ENCODE measurements around the gene SDCCAG8. TPM values are rescaled to one million over a fixed set of nuclear protein-coding genes. Genes with fewer than 3 reads are reported as not detected.
A peak's percentile ranks its signal among the peaks of the same experiment; 100 is the strongest.

SDCCAG8 gene
- total and polyA plus RNA-seq, 8 donors: 24.3 to 37.1 (median 30.0) TPM

DNA sequence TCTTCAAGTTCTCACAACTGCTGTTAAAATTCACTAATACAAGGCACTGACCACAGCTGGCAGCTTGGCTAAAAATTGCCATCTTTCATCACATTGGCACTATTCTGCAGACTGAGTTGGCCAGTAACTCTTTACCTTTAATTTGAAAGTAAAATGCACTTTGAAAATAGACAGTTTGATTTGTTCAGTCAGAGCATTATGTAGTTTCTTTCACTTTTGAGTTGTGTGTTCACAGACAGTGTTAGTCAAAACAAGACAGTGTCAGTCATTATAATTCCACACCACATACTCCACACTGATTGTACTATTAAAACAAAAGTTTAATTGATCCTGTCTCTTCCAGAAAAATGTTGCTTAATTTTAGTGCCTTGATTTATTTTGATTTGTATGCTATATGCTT is 160.7 kb downstream of the SDCCAG8 start:
- no peak overlapping the region for H3K27ac ChIP-seq
- no peaks in the 10 kb centered on the region for H3K27me3 ChIP-seq
- FAIRE-seq (no peak), ATAC-seq (no peak), DNase-seq (no peak)
- TF ChIP-seq, protein P1, sequence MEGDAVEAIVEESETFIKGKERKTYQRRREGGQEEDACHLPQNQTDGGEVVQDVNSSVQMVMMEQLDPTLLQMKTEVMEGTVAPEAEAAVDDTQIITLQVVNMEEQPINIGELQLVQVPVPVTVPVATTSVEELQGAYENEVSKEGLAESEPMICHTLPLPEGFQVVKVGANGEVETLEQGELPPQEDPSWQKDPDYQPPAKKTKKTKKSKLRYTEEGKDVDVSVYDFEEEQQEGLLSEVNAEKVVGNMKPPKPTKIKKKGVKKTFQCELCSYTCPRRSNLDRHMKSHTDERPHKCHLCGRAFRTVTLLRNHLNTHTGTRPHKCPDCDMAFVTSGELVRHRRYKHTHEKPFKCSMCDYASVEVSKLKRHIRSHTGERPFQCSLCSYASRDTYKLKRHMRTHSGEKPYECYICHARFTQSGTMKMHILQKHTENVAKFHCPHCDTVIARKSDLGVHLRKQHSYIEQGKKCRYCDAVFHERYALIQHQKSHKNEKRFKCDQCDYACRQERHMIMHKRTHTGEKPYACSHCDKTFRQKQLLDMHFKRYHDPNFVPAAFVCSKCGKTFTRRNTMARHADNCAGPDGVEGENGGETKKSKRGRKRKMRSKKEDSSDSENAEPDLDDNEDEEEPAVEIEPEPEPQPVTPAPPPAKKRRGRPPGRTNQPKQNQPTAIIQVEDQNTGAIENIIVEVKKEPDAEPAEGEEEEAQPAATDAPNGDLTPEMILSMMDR (IDR thresholded peaks at IDR 0.05): no peak
- intact Hi-C loops (cut with DNase I): no loop called here
- no peak overlapping the region for H3K4me3 ChIP-seq
- no peaks in the 10 kb centered on the region for H3K9me3 ChIP-seq
- H3K36me3 ChIP-seq: no peaks in the 10 kb centered on the region
- H3K4me1 ChIP-seq: no peaks in the 10 kb centered on the region

- TF ChIP-seq, protein P1 (IDR thresholded peaks at IDR 0.05): no peak
- WGBS, 2 donors: 95% methylated on average over 7 of the region's 7 CpGs
- H3K27me3 ChIP-seq: no peaks in the 10 kb centered on the region
- no peaks in the 10 kb centered on the region for H3K4me1 ChIP-seq
- no peak for DNase-seq
- no peak overlapping the region for H3K4me3 ChIP-seq
- no peaks in the 10 kb centered on the region for H3K9me3 ChIP-seq
- H3K27ac ChIP-seq: no peak overlapping the region
- ATAC-seq: no peak
- H3K36me3 ChIP-seq: no peaks in the 10 kb centered on the region
- FAIRE-seq: no peak
- intact Hi-C loops (cut with DNase I): no loop called here
Observed at GRCh38 chr1:243420016-243420945, 164.4 kb downstream of the SDCCAG8 start.

DNA sequence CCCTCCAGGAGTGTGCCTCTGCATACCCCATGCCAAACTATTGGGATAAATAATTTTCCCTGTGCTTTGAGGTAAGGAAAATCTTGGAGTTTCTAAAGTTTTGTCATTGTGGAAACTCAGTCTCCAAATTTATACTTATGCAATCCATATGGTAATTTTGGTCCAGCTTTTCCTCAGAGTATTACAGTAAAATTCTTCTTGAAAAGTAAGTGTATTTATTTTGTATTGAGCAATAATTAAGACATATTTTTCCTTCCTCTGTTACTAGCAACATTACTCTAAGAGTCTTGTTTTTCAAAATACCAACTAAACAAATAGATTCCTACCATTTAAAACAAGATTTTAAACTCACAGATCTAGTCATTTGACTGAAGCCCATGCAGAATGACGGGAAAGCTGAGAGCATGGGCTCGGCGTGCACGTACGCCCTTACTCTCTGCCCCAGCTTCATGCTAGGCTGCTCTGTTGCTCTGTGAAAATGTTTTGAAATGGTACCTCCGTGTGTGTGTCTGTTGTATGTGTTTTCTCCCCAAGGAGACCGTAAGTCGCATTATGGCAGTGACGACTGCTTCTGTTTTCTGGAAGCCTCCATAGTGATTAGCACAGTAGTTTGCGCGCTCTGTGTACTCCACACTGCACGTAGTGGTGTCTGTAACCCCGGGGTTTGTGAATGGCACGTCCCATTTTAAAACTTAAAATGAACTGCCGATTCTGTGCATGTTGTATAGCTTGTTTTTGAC is 165.3 kb downstream of the SDCCAG8 start:
- Histone ChIP-seq H3K36me3 (no peaks in the 10 kb centered on the region), H3K4me1 (no peaks in the 10 kb centered on the region), H3K4me3 (no peak overlapping the region), H3K27me3 (no peaks in the 10 kb centered on the region), H3K9me3 (no peaks in the 10 kb centered on the region), H3K27ac (no peak overlapping the region)
- 84 to 86% methylated on average over 15 of the region's 15 CpGs for WGBS, 2 donors
- intact Hi-C loops (cut with DNase I): no loop called here
- FAIRE-seq (no peak), DNase-seq (no peak), ATAC-seq (peak in 3 of 4 donors; percentile 11 to 66 (median 38))
- TF ChIP-seq, protein P1 (IDR thresholded peaks at IDR 0.05): no peak

GRCh38 chr1:243421784-243422183 is 165.9 kb downstream of the SDCCAG8 start:
- no peaks in the 10 kb centered on the region for H3K27me3 ChIP-seq
- H3K36me3 ChIP-seq: no peaks in the 10 kb centered on the region
- 11 to 12% methylated on average over 6 of the region's 6 CpGs for WGBS, 2 donors
- intact Hi-C loops (cut with DNase I): no loop called here
- peak; percentile 55 to 98 (median 92) for ATAC-seq
- no peak overlapping the region for H3K27ac ChIP-seq
- no peaks in the 10 kb centered on the region for H3K4me1 ChIP-seq
- no peak for FAIRE-seq
- H3K4me3 ChIP-seq: no peak overlapping the region
- TF ChIP-seq, protein P1 (IDR thresholded peaks at IDR 0.05): no peak
- H3K9me3 ChIP-seq: no peaks in the 10 kb centered on the region
- peak in 2 of 6 donors; percentile 6 to 20 for DNase-seq
